SK-N-MC (cell line): Measurements from ENCODE around the gene DDX56.

Experiments used
- EZH2 ChIP-seq: fragments of 200-600 bp; sonication (generic); IDR thresholded peaks from one replicate; pipeline ENCODE4 v1.6.1; 2017; ENCODE audit warnings: antibody characterized with exemption
- POLR2AphosphoS5 ChIP-seq: IDR thresholded peaks from 2 replicates; pipeline ENCODE4 v1.6.1; 2012; ENCODE audit warnings: mild to moderate bottlenecking, low read depth, low read length, borderline replicate concordance

DNA sequence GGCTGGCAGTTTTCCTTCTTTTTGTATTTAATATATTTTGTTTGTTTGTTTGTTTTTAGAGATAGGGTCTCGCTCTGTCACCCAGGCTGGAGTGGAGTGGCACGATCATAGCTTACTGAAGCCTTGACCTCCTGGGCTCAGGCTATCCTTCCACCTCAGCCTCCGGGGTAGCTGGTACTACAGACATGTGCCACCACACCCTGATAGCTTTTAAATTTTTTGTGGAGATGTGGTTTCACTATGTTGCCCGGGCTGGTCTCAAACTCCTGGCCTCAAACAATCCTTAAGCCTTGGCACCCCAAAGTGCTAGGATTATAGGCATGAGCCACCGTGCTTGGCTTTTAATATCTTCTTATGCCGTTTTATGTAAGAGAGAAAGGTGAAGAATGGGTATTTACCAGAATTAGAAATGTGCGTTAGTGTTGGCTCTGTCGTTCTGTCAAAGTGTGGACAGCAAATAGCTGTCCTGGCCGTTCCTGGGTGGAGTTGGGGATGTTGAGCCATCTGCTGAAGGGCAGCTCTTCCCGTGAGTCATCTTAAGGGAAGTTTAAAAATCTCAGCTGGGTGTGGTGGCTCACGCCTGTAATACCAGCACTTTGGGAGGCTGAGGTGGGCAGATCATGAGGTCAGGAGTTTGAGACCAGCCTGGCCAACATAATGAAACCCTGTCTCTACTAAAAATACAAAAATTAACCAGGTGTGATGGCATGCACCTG, 47.5 kb upstream of the DDX56 start:
- no peak for TF ChIP-seq POLR2AphosphoS5
- TF ChIP-seq EZH2 = no peak
